GM23338 (cell line): ENCODE data around the gene NME9. TPM values are rescaled to one million over a fixed set of nuclear protein-coding genes. Genes with fewer than 3 reads are reported as not detected.
A peak's percentile ranks its signal among the peaks of the same experiment; 100 is the strongest.

ENCODE experiments used
- ATAC-seq: fragments of 200-7000 bp; cut with Tn5 transposase; 3 replicates; pipeline ENCODE4 v1.9.1; 2020
- DNase-seq: peaks from one replicate; pipeline ENCODE4 v3.0.0-alpha.2; 2015; ENCODE audit warnings: low spot score
- H2AFZ ChIP-seq: fragments of 200-600 bp; sonication (generic); 2 replicates; pipeline ENCODE4 v1.8.0; 2016; ENCODE audit warnings: antibody characterized with exemption, mild to moderate bottlenecking, moderate library complexity
- H3F3A ChIP-seq: fragments of 200-600 bp; sonication (generic); replicated peaks from 2 replicates; pipeline ENCODE4 v1.8.0; 2017; ENCODE audit warnings: antibody characterized with exemption, mixed run types, low read depth
- H3K27ac ChIP-seq: fragments of 200-600 bp; sonication (generic); 2 replicates; pipeline ENCODE4 v1.6.1; 2016; ENCODE audit warnings: low read depth
- H3K27me3 ChIP-seq: fragments of 200-600 bp; sonication (generic); 2 replicates; pipeline ENCODE4 v1.8.0; 2016; ENCODE audit warnings: mild to moderate bottlenecking, mixed run types, moderate library complexity; ENCODE audit not compliant: insufficient read depth
- H3K36me3 ChIP-seq: fragments of 200-600 bp; sonication (generic); 2 replicates; pipeline ENCODE4 v1.8.0; 2016; ENCODE audit warnings: mild to moderate bottlenecking; ENCODE audit not compliant: insufficient read depth
- H3K4me1 ChIP-seq: fragments of 200-600 bp; sonication (generic); 2 replicates; pipeline ENCODE4 v1.8.0; 2016; ENCODE audit warnings: mild to moderate bottlenecking, moderate library complexity; ENCODE audit not compliant: insufficient read depth
- H3K4me2 ChIP-seq: fragments of 200-600 bp; sonication (generic); 2 replicates; pipeline ENCODE4 v1.7.1; 2017; ENCODE audit warnings: mixed run types
- H3K4me3 ChIP-seq: fragments of 200-600 bp; sonication (generic); 2 replicates; pipeline ENCODE4 v1.6.1; 2016; ENCODE audit warnings: mixed run types
- H3K79me2 ChIP-seq: fragments of 200-600 bp; sonication (generic); replicated peaks from 2 replicates; pipeline ENCODE4 v1.8.0; 2017; ENCODE audit warnings: mild to moderate bottlenecking; ENCODE audit not compliant: insufficient read depth
- H3K9me2 ChIP-seq: fragments of 200-600 bp; sonication (generic); 2 replicates; pipeline ENCODE4 v1.8.0; 2017; ENCODE audit not compliant: insufficient read depth
- H4K20me1 ChIP-seq: fragments of 200-600 bp; sonication (generic); replicated peaks from 2 replicates; pipeline ENCODE4 v1.8.0; 2017; ENCODE audit warnings: mild to moderate bottlenecking; ENCODE audit not compliant: insufficient read depth
- H3K27ac Mint-ChIP-seq: 2 replicates; pipeline ENCODE4 v1.8.0; 2020; ENCODE audit warnings: inconsistent platforms, mild to moderate bottlenecking, moderate library complexity, mixed read lengths
- H3K27me3 Mint-ChIP-seq: 3 replicates; pipeline ENCODE4 v1.8.0; 2022; ENCODE audit warnings: low read depth, mild to moderate bottlenecking, moderate library complexity, mixed read lengths, inconsistent platforms; ENCODE audit not compliant: insufficient read depth, poor library complexity
- H3K36me3 Mint-ChIP-seq: 3 replicates; pipeline ENCODE4 v1.8.0; 2021; ENCODE audit warnings: low read depth, mild to moderate bottlenecking, inconsistent platforms, moderate library complexity, mixed read lengths
- H3K4me1 Mint-ChIP-seq: 3 replicates; pipeline ENCODE4 v1.8.0; 2020; ENCODE audit warnings: mild to moderate bottlenecking, inconsistent platforms, mixed read lengths
- H3K4me3 Mint-ChIP-seq: 3 replicates; pipeline ENCODE4 v1.8.0; 2021; ENCODE audit warnings: moderate library complexity, mild to moderate bottlenecking, inconsistent platforms, mixed read lengths
- H3K9me3 Mint-ChIP-seq: 3 replicates; pipeline ENCODE4 v1.8.0; 2020; ENCODE audit warnings: moderate library complexity, mild to moderate bottlenecking, inconsistent platforms, mixed read lengths
- CREB1 ChIP-seq: fragments of 250-450 bp; sonication (Bioruptor Pico); IDR thresholded peaks from 2 replicates; pipeline ENCODE4 v1.5.0; 2020; ENCODE audit warnings: low read depth, mild to moderate bottlenecking, moderate library complexity
- NANOG ChIP-seq: IDR thresholded peaks from 2 replicates; pipeline ENCODE4 v1.6.1; 2016; ENCODE audit warnings: antibody characterized with exemption, borderline replicate concordance
- long read RNA-seq: library from polyadenylated mRNA; unstranded; transcript quantifications from one replicate; pipeline ENCODE4 v2.0.0, GENCODE V29; 2020; ENCODE audit not compliant: unreplicated experiment
- polyA plus RNA-seq: library from polyadenylated mRNA; unstranded; fragments of >200 nt; fragmentation: Nextera tagmentation; extraction: Ambion mirVana; gene quantifications from 2 replicates; pipeline ENCODE4 v1.2.1, GENCODE V29; 2016
- total RNA-seq: library from RNA; depleted of rRNA; stranded (reverse); fragments of >200 nt; shearing (Covaris generic); gene quantifications from 2 replicates; pipeline ENCODE4 v1.2.3, GENCODE V29; 2014; rRNA removed
- TF ChIP-seq, protein P1 (sequence below), 2 experiments: fragments of 200-600 bp in 1 of 2; sonication (generic) in 1 of 2; conservative IDR thresholded peaks; 2 replicates each; pipeline versions ENCODE4 v1.5.1 to v1.6.1; 2016 to 2017; ENCODE audit warnings: antibody characterized with exemption in 2 of 2, low read depth in 2 of 2, mild to moderate bottlenecking in 2 of 2, moderate library complexity in 1 of 2
- TF ChIP-seq, protein P2 (sequence below): IDR thresholded peaks from one replicate; pipeline ENCODE4 v1.6.1; 2018; ENCODE audit warnings: antibody characterized with exemption; ENCODE audit not compliant: unreplicated experiment
- TF ChIP-seq, protein P3 (sequence below): fragments of 250-450 bp; sonication (Bioruptor Pico); IDR thresholded peaks from 2 replicates; pipeline ENCODE4 v1.5.0; 2020; ENCODE audit warnings: mild to moderate bottlenecking, moderate library complexity

NME9 gene, protein sequence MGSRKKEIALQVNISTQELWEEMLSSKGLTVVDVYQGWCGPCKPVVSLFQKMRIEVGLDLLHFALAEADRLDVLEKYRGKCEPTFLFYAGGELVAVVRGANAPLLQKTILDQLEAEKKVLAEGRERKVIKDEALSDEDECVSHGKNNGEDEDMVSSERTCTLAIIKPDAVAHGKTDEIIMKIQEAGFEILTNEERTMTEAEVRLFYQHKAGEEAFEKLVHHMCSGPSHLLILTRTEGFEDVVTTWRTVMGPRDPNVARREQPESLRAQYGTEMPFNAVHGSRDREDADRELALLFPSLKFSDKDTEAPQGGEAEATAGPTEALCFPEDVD
- total RNA-seq, result 0.14 TPM in 1 of 2 replicates, not detected in the other
- polyA plus RNA-seq, result 1.4 and 2.0 TPM in 2 replicates
- long read RNA-seq, result 0 reads

DNA sequence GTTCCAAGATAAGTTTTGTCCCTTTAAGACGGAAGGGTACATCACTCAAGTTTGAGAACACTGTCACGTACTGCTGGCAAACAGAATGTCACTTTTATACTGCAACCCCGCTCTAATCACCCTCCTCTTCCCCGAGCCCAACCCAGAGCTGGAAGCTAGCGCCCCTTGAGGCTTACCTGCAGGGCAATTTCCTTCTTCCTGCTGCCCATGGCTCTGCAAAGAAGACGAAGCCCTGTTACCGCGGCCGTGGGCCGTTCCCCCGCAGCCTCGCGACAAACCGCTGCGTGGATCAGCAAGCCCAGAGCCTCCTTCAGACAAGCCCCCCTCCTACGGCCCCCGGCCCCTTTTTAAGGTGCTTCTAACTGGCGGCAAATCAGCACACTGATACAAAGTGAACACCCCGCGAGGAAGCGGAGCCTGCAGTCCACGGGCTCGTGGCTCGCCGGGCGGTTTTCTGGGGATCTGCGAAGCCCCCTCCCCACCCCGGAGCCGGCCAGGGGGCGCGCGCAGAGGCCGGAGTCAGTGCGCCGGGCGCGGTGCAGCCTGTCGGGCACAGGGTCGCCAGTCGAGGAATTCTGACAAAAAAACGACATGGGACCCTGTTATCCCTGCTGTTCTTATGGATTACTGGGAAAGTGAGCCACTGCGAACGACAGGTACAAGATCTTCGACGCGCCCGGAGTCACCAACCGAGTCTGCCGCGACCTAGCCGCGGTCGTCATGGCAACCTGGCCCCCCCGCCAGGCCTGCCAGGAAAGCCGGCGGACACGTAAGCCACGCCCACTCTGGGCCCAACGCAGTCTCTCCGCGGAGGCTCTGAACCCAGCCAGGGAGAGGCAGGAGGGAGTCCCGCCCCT is at the start of gene NME9:
Gene NME9, minus strand, starts transcription at position 725 of the 857 bp plus-strand sequence. Its CDS starts 516 bp downstream, at position 209.
- DNase-seq (peak; percentile 98), ATAC-seq (peak; percentile 98)
- H3F3A ChIP-seq, result no peaks in the 10 kb centered on the region
- H3K4me1 ChIP-seq, result peaks cover 5% of the 10 kb centered on the region
- no peaks in the 10 kb centered on the region for H3K9me3 Mint-ChIP-seq
- peaks cover 19% of the 10 kb centered on the region for H3K4me1 Mint-ChIP-seq
- peak within 1 kb of the TSS; percentile 92 for H3K4me2 ChIP-seq
- no peaks in the 10 kb centered on the region; the same call in 1 of the 2 replicates for H3K27me3 ChIP-seq
- H3K27ac Mint-ChIP-seq, result peak within 1 kb of the TSS; percentile 75; the same call in 1 of the 2 replicates
- 0 out of 2 replicates have a peak, but pooled peaks have one; percentile 9 for TF ChIP-seq CREB1 (CRISPR knock-in tag)
- TF ChIP-seq, protein P1, sequence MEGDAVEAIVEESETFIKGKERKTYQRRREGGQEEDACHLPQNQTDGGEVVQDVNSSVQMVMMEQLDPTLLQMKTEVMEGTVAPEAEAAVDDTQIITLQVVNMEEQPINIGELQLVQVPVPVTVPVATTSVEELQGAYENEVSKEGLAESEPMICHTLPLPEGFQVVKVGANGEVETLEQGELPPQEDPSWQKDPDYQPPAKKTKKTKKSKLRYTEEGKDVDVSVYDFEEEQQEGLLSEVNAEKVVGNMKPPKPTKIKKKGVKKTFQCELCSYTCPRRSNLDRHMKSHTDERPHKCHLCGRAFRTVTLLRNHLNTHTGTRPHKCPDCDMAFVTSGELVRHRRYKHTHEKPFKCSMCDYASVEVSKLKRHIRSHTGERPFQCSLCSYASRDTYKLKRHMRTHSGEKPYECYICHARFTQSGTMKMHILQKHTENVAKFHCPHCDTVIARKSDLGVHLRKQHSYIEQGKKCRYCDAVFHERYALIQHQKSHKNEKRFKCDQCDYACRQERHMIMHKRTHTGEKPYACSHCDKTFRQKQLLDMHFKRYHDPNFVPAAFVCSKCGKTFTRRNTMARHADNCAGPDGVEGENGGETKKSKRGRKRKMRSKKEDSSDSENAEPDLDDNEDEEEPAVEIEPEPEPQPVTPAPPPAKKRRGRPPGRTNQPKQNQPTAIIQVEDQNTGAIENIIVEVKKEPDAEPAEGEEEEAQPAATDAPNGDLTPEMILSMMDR (conservative IDR thresholded peaks at IDR 0.05; ENCODE audit: low read depth in 2 of 2), result peak; percentile 62 to 82
- TF ChIP-seq, protein P2, sequence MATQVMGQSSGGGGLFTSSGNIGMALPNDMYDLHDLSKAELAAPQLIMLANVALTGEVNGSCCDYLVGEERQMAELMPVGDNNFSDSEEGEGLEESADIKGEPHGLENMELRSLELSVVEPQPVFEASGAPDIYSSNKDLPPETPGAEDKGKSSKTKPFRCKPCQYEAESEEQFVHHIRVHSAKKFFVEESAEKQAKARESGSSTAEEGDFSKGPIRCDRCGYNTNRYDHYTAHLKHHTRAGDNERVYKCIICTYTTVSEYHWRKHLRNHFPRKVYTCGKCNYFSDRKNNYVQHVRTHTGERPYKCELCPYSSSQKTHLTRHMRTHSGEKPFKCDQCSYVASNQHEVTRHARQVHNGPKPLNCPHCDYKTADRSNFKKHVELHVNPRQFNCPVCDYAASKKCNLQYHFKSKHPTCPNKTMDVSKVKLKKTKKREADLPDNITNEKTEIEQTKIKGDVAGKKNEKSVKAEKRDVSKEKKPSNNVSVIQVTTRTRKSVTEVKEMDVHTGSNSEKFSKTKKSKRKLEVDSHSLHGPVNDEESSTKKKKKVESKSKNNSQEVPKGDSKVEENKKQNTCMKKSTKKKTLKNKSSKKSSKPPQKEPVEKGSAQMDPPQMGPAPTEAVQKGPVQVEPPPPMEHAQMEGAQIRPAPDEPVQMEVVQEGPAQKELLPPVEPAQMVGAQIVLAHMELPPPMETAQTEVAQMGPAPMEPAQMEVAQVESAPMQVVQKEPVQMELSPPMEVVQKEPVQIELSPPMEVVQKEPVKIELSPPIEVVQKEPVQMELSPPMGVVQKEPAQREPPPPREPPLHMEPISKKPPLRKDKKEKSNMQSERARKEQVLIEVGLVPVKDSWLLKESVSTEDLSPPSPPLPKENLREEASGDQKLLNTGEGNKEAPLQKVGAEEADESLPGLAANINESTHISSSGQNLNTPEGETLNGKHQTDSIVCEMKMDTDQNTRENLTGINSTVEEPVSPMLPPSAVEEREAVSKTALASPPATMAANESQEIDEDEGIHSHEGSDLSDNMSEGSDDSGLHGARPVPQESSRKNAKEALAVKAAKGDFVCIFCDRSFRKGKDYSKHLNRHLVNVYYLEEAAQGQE, result no peak
- H3K27ac ChIP-seq, result no peak within 1 kb of the TSS
- no peaks in the 10 kb centered on the region for H3K9me2 ChIP-seq
- no peaks in the 10 kb centered on the region for H3K79me2 ChIP-seq
- peak within 1 kb of the TSS; percentile 68 for H3K4me3 ChIP-seq
- peaks cover 10% of the 10 kb centered on the region for H3K27me3 Mint-ChIP-seq
- H3K36me3 Mint-ChIP-seq, result no peaks in the 10 kb centered on the region
- no peaks in the 10 kb centered on the region for H3K36me3 ChIP-seq
- H2AFZ ChIP-seq, result peak within 1 kb of the TSS; percentile 87
- peak within 1 kb of the TSS; percentile 86 for H3K4me3 Mint-ChIP-seq
- no peaks in the 10 kb centered on the region for H4K20me1 ChIP-seq

DNA sequence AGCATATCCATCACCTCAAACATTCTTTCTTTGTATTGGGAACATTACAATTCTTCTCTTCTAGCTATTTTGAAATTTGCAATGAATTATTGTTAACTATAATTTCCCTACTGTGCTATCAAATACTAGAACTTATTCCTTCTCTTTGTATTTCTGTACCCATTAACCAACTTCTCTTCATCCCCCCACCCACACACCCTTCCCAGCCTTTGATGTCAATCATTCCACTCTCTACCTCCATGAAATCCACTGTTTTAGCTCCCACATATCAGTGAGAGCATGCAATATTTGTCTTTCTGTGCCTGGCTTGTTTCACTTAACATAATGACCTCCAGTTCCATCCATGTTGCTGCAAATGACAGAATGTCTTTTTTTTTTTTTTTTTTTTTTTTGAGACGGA is 49.3 kb upstream of the NME9 start:
- H3K4me1 Mint-ChIP-seq, result peaks cover 8% of the 10 kb centered on the region
- H3K27me3 ChIP-seq, result no peaks in the 10 kb centered on the region
- no peaks in the 10 kb centered on the region for H3F3A ChIP-seq
- no peak overlapping the region for H2AFZ ChIP-seq
- H3K27me3 Mint-ChIP-seq, result no peaks in the 10 kb centered on the region
- no peak overlapping the region for H3K4me2 ChIP-seq
- peaks cover 7% of the 10 kb centered on the region; the same call in 2 of the 3 replicates for H3K36me3 Mint-ChIP-seq
- H3K4me1 ChIP-seq, result no peaks in the 10 kb centered on the region
- DNase-seq, result no peak
- H3K27ac ChIP-seq, result no peak overlapping the region
- H3K9me2 ChIP-seq, result no peaks in the 10 kb centered on the region
- H3K9me3 Mint-ChIP-seq, result no peaks in the 10 kb centered on the region; the same call in 2 of the 3 replicates
- ATAC-seq, result no peak
- H3K36me3 ChIP-seq, result no peaks in the 10 kb centered on the region; the same call in 1 of the 2 replicates
- H3K4me3 ChIP-seq, result no peak overlapping the region
- no peaks in the 10 kb centered on the region for H4K20me1 ChIP-seq
- no peak overlapping the region for H3K4me3 Mint-ChIP-seq
- H3K27ac Mint-ChIP-seq, result no peak overlapping the region
- H3K79me2 ChIP-seq, result no peaks in the 10 kb centered on the region
- TF ChIP-seq, protein P3, sequence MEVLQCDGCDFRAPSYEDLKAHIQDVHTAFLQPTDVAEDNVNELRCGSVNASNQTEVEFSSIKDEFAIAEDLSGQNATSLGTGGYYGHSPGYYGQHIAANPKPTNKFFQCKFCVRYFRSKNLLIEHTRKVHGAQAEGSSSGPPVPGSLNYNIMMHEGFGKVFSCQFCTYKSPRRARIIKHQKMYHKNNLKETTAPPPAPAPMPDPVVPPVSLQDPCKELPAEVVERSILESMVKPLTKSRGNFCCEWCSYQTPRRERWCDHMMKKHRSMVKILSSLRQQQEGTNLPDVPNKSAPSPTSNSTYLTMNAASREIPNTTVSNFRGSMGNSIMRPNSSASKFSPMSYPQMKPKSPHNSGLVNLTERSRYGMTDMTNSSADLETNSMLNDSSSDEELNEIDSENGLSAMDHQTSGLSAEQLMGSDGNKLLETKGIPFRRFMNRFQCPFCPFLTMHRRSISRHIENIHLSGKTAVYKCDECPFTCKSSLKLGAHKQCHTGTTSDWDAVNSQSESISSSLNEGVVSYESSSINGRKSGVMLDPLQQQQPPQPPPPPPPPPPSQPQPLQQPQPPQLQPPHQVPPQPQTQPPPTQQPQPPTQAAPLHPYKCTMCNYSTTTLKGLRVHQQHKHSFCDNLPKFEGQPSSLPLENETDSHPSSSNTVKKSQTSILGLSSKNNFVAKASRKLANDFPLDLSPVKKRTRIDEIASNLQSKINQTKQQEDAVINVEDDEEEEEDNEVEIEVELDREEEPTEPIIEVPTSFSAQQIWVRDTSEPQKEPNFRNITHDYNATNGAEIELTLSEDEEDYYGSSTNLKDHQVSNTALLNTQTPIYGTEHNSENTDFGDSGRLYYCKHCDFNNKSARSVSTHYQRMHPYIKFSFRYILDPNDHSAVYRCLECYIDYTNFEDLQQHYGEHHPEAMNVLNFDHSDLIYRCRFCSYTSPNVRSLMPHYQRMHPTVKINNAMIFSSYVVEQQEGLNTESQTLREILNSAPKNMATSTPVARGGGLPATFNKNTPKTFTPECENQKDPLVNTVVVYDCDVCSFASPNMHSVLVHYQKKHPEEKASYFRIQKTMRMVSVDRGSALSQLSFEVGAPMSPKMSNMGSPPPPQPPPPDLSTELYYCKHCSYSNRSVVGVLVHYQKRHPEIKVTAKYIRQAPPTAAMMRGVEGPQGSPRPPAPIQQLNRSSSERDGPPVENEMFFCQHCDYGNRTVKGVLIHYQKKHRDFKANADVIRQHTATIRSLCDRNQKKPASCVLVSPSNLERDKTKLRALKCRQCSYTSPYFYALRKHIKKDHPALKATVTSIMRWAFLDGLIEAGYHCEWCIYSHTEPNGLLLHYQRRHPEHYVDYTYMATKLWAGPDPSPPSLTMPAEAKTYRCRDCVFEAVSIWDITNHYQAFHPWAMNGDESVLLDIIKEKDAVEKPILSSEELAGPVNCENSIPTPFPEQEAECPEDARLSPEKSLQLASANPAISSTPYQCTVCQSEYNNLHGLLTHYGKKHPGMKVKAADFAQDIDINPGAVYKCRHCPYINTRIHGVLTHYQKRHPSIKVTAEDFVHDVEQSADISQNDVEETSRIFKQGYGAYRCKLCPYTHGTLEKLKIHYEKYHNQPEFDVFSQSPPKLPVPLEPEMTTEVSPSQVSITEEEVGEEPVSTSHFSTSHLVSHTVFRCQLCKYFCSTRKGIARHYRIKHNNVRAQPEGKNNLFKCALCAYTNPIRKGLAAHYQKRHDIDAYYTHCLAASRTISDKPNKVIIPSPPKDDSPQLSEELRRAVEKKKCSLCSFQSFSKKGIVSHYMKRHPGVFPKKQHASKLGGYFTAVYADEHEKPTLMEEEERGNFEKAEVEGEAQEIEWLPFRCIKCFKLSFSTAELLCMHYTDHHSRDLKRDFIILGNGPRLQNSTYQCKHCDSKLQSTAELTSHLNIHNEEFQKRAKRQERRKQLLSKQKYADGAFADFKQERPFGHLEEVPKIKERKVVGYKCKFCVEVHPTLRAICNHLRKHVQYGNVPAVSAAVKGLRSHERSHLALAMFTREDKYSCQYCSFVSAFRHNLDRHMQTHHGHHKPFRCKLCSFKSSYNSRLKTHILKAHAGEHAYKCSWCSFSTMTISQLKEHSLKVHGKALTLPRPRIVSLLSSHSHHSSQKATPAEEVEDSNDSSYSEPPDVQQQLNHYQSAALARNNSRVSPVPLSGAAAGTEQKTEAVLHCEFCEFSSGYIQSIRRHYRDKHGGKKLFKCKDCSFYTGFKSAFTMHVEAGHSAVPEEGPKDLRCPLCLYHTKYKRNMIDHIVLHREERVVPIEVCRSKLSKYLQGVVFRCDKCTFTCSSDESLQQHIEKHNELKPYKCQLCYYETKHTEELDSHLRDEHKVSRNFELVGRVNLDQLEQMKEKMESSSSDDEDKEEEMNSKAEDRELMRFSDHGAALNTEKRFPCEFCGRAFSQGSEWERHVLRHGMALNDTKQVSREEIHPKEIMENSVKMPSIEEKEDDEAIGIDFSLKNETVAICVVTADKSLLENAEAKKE, result no peak
- no peak for TF ChIP-seq CREB1 (CRISPR knock-in tag)
- TF ChIP-seq NANOG, result no peak
